Measurements from ENCODE around the gene NTMT1. TPM values are rescaled to one million over a fixed set of nuclear protein-coding genes. Genes with fewer than 3 reads are reported as not detected.

The NTMT1 gene
- total RNA-seq, 1 experiment from 2014 or later = 87.1 TPM

GRCh38 chr9:129609486-129610212 is 16.3 kb upstream of the NTMT1 start:
- DNase-seq (ENCODE audit: low spot score) = no peak
- BruUV-seq (replicated peaks) = no TSS peak
- H3K4me3 ChIP-seq (ENCODE audit: low read depth, low read length, poor library complexity, severe bottlenecking) = peak overlapping the region; percentile 81

GRCh38 chr9:129610213-129610472 is 15.8 kb upstream of the NTMT1 start:
- POLR2A ChIA-PET (ENCODE audit: low non-redundant PET) = no interaction called here
- no TSS peak for BruUV-seq (replicated peaks)
- CTCF ChIA-PET = no interaction called here
- Histone ChIP-seq H3K36me3 (ENCODE audit: insufficient read depth, low read length, poor library complexity, severe bottlenecking) (no peaks in the 10 kb centered on the region), H3K27ac (ENCODE audit: low read depth, low read length, poor library complexity, severe bottlenecking) (peak overlapping the region; percentile 88), H3K4me3 (ENCODE audit: low read depth, low read length, poor library complexity, severe bottlenecking) (peak overlapping the region; percentile 81), H3K27me3 (replicated peaks; ENCODE audit: insufficient read depth, low read depth, low read length, poor library complexity) (no peaks in the 10 kb centered on the region), H3K4me1 (ENCODE audit: insufficient read depth, low read length, poor library complexity, severe bottlenecking) (peaks cover 46% of the 10 kb centered on the region), H3K9me3 (ENCODE audit: low read depth, low read length, poor library complexity, severe bottlenecking) (no peaks in the 10 kb centered on the region)
- no peak for TF ChIP-seq EZH2 (IDR thresholded peaks at IDR 0.05; ENCODE audit: borderline replicate concordance, low read depth, low read length, poor library complexity, severe bottlenecking)
- TF ChIP-seq, protein P1, sequence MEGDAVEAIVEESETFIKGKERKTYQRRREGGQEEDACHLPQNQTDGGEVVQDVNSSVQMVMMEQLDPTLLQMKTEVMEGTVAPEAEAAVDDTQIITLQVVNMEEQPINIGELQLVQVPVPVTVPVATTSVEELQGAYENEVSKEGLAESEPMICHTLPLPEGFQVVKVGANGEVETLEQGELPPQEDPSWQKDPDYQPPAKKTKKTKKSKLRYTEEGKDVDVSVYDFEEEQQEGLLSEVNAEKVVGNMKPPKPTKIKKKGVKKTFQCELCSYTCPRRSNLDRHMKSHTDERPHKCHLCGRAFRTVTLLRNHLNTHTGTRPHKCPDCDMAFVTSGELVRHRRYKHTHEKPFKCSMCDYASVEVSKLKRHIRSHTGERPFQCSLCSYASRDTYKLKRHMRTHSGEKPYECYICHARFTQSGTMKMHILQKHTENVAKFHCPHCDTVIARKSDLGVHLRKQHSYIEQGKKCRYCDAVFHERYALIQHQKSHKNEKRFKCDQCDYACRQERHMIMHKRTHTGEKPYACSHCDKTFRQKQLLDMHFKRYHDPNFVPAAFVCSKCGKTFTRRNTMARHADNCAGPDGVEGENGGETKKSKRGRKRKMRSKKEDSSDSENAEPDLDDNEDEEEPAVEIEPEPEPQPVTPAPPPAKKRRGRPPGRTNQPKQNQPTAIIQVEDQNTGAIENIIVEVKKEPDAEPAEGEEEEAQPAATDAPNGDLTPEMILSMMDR (conservative IDR thresholded peaks at IDR 0.05; ENCODE audit: low read depth, low read length) = no peak
- no peak for DNase-seq (ENCODE audit: low spot score)
- intact Hi-C loops (cut with micrococcal nuclease; ENCODE audit: unreplicated experiment) = loop anchor here (1.0 to 5.0 kb wide), 4 partner anchors 288 to 603 kb away; no protein-coding TSS in a partner anchor

More at GRCh38 chr9:129609486-129610212, 16.3 kb upstream of the NTMT1 start:
- no peaks in the 10 kb centered on the region for H3K36me3 ChIP-seq (ENCODE audit: insufficient read depth, low read length, poor library complexity, severe bottlenecking)
- no peaks in the 10 kb centered on the region for H3K9me3 ChIP-seq (ENCODE audit: low read depth, low read length, poor library complexity, severe bottlenecking)
- intact Hi-C loops (cut with micrococcal nuclease; ENCODE audit: unreplicated experiment) = loop anchor here (1.0 to 10.0 kb wide), 5 partner anchors 115 to 602 kb away; no protein-coding TSS in a partner anchor
- no peaks in the 10 kb centered on the region for H3K27me3 ChIP-seq (replicated peaks; ENCODE audit: insufficient read depth, low read depth, low read length, poor library complexity)
- ChIA-PET CTCF (interaction anchor here (0.5 to 0.8 kb wide), 2 partner anchors 470 to 478 kb away, joined by 3 to 5 read pairs; no protein-coding TSS in a partner anchor), POLR2A (ENCODE audit: low non-redundant PET) (interaction anchor here (0.6 kb wide), 2 partner anchors 40 to 491 kb away, joined by 3 to 13 read pairs; no protein-coding TSS in a partner anchor)
- TF ChIP-seq, protein P1 (conservative IDR thresholded peaks at IDR 0.05; ENCODE audit: low read depth, low read length) = no peak
- no peak for TF ChIP-seq EZH2 (IDR thresholded peaks at IDR 0.05; ENCODE audit: borderline replicate concordance, low read depth, low read length, poor library complexity, severe bottlenecking)
- peaks cover 48% of the 10 kb centered on the region for H3K4me1 ChIP-seq (ENCODE audit: insufficient read depth, low read length, poor library complexity, severe bottlenecking)
- H3K27ac ChIP-seq (ENCODE audit: low read depth, low read length, poor library complexity, severe bottlenecking) = no peak overlapping the region

GRCh38 chr9:129610473-129611306 is 15.3 kb upstream of the NTMT1 start:
- peak overlapping the region; percentile 81 for H3K4me3 ChIP-seq (ENCODE audit: low read depth, low read length, poor library complexity, severe bottlenecking)
- H3K36me3 ChIP-seq (ENCODE audit: insufficient read depth, low read length, poor library complexity, severe bottlenecking) = no peaks in the 10 kb centered on the region
- ChIA-PET CTCF (interaction anchor here (0.5 to 1.4 kb wide), 9 partner anchors 9 to 479 kb away, joined by 3 to 6 read pairs (median 5); partner anchors contain the start of gene IER5L), POLR2A (ENCODE audit: low non-redundant PET) (interaction anchor here (0.7 kb wide), 1 partner anchor 432 kb away, joined by 3 read pairs; the partner anchor contains the start of gene IER5L)
- H3K27ac ChIP-seq (ENCODE audit: low read depth, low read length, poor library complexity, severe bottlenecking) = peak overlapping the region; percentile 88
- H3K4me1 ChIP-seq (ENCODE audit: insufficient read depth, low read length, poor library complexity, severe bottlenecking) = peaks cover 46% of the 10 kb centered on the region
- no peaks in the 10 kb centered on the region for H3K27me3 ChIP-seq (replicated peaks; ENCODE audit: insufficient read depth, low read depth, low read length, poor library complexity)
- peak; percentile 83 for DNase-seq (ENCODE audit: low spot score)
- no peaks in the 10 kb centered on the region for H3K9me3 ChIP-seq (ENCODE audit: low read depth, low read length, poor library complexity, severe bottlenecking)
- BruUV-seq (replicated peaks) = no TSS peak
- no peak for TF ChIP-seq EZH2 (IDR thresholded peaks at IDR 0.05; ENCODE audit: borderline replicate concordance, low read depth, low read length, poor library complexity, severe bottlenecking)
- TF ChIP-seq, protein P1 (conservative IDR thresholded peaks at IDR 0.05; ENCODE audit: low read depth, low read length) = peak; percentile 62
- intact Hi-C loops (cut with micrococcal nuclease; ENCODE audit: unreplicated experiment) = loop anchor here (1.0 to 5.0 kb wide), 4 partner anchors 288 to 603 kb away; no protein-coding TSS in a partner anchor
